Ishikawa (cell line): Measurements from ENCODE around the gene TPSAB1.

Experiments
- EP300 ChIP-seq: IDR thresholded peaks from 2 replicates; pipeline ENCODE4 v1.6.1; 2012; ENCODE audit warnings: borderline replicate concordance
- REST ChIP-seq: IDR thresholded peaks from 2 replicates; pipeline ENCODE4 v1.6.1; 2012; ENCODE audit warnings: low read depth, mild to moderate bottlenecking
- TAF1 ChIP-seq: IDR thresholded peaks from 2 replicates; pipeline ENCODE4 v1.6.1; 2012; ENCODE audit warnings: low read depth, mild to moderate bottlenecking
- YY1 ChIP-seq: IDR thresholded peaks from 2 replicates; pipeline ENCODE4 v1.6.1; 2012; ENCODE audit warnings: low read depth

DNA sequence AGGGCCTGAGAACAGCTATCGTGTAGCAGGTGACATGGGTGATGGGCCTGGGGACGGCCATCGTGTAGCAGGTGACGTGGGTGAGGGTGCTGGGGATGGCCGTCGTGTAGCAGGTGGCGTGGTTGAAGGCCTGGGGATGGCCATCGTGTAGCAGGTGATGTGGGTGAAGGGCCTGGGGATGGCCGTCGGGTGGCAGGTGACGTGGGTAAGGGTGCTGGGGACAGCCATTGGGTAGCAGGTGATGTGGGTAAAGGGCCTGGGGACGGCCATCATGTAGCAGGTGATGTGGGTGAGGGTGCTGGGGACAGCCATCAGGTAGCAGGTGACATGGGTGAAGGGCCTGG, 30.8 kb downstream of the TPSAB1 start:
- TF ChIP-seq REST (no peak), YY1 (no peak), EP300 (no peak), TAF1 (no peak)
